GM23338 (cell line): ENCODE measurements around the gene TUBA8. TPM values are rescaled to one million over a fixed set of nuclear protein-coding genes. Genes with fewer than 3 reads are reported as not detected.

Experiments
- ATAC-seq: fragments of 200-7000 bp; cut with Tn5 transposase; 3 replicates; pipeline ENCODE4 v1.9.1; 2020
- DNase-seq: peaks from one replicate; pipeline ENCODE4 v3.0.0-alpha.2; 2015; ENCODE audit warnings: low spot score
- H2AFZ ChIP-seq: fragments of 200-600 bp; sonication (generic); 2 replicates; pipeline ENCODE4 v1.8.0; 2016; ENCODE audit warnings: antibody characterized with exemption, mild to moderate bottlenecking, moderate library complexity
- H3F3A ChIP-seq: fragments of 200-600 bp; sonication (generic); replicated peaks from 2 replicates; pipeline ENCODE4 v1.8.0; 2017; ENCODE audit warnings: antibody characterized with exemption, mixed run types, low read depth
- H3K27ac ChIP-seq: fragments of 200-600 bp; sonication (generic); 2 replicates; pipeline ENCODE4 v1.6.1; 2016; ENCODE audit warnings: low read depth
- H3K27me3 ChIP-seq: fragments of 200-600 bp; sonication (generic); 2 replicates; pipeline ENCODE4 v1.8.0; 2016; ENCODE audit warnings: mild to moderate bottlenecking, mixed run types, moderate library complexity; ENCODE audit not compliant: insufficient read depth
- H3K36me3 ChIP-seq: fragments of 200-600 bp; sonication (generic); 2 replicates; pipeline ENCODE4 v1.8.0; 2016; ENCODE audit warnings: mild to moderate bottlenecking; ENCODE audit not compliant: insufficient read depth
- H3K4me1 ChIP-seq: fragments of 200-600 bp; sonication (generic); 2 replicates; pipeline ENCODE4 v1.8.0; 2016; ENCODE audit warnings: mild to moderate bottlenecking, moderate library complexity; ENCODE audit not compliant: insufficient read depth
- H3K4me2 ChIP-seq: fragments of 200-600 bp; sonication (generic); 2 replicates; pipeline ENCODE4 v1.7.1; 2017; ENCODE audit warnings: mixed run types
- H3K4me3 ChIP-seq: fragments of 200-600 bp; sonication (generic); 2 replicates; pipeline ENCODE4 v1.6.1; 2016; ENCODE audit warnings: mixed run types
- H3K79me2 ChIP-seq: fragments of 200-600 bp; sonication (generic); replicated peaks from 2 replicates; pipeline ENCODE4 v1.8.0; 2017; ENCODE audit warnings: mild to moderate bottlenecking; ENCODE audit not compliant: insufficient read depth
- H3K9me2 ChIP-seq: fragments of 200-600 bp; sonication (generic); 2 replicates; pipeline ENCODE4 v1.8.0; 2017; ENCODE audit not compliant: insufficient read depth
- H4K20me1 ChIP-seq: fragments of 200-600 bp; sonication (generic); replicated peaks from 2 replicates; pipeline ENCODE4 v1.8.0; 2017; ENCODE audit warnings: mild to moderate bottlenecking; ENCODE audit not compliant: insufficient read depth
- H3K27ac Mint-ChIP-seq: 2 replicates; pipeline ENCODE4 v1.8.0; 2020; ENCODE audit warnings: inconsistent platforms, mild to moderate bottlenecking, moderate library complexity, mixed read lengths
- H3K27me3 Mint-ChIP-seq: 3 replicates; pipeline ENCODE4 v1.8.0; 2022; ENCODE audit warnings: low read depth, mild to moderate bottlenecking, moderate library complexity, mixed read lengths, inconsistent platforms; ENCODE audit not compliant: insufficient read depth, poor library complexity
- H3K36me3 Mint-ChIP-seq: 3 replicates; pipeline ENCODE4 v1.8.0; 2021; ENCODE audit warnings: low read depth, mild to moderate bottlenecking, inconsistent platforms, moderate library complexity, mixed read lengths
- H3K4me1 Mint-ChIP-seq: 3 replicates; pipeline ENCODE4 v1.8.0; 2020; ENCODE audit warnings: mild to moderate bottlenecking, inconsistent platforms, mixed read lengths
- H3K4me3 Mint-ChIP-seq: 3 replicates; pipeline ENCODE4 v1.8.0; 2021; ENCODE audit warnings: moderate library complexity, mild to moderate bottlenecking, inconsistent platforms, mixed read lengths
- H3K9me3 Mint-ChIP-seq: 3 replicates; pipeline ENCODE4 v1.8.0; 2020; ENCODE audit warnings: moderate library complexity, mild to moderate bottlenecking, inconsistent platforms, mixed read lengths
- CREB1 ChIP-seq: fragments of 250-450 bp; sonication (Bioruptor Pico); IDR thresholded peaks from 2 replicates; pipeline ENCODE4 v1.5.0; 2020; ENCODE audit warnings: low read depth, mild to moderate bottlenecking, moderate library complexity
- CTCF ChIP-seq, 2 experiments: fragments of 200-600 bp in 1 of 2; sonication (generic) in 1 of 2; conservative IDR thresholded peaks; 2 replicates each; pipeline versions ENCODE4 v1.5.1 to v1.6.1; 2016 to 2017; ENCODE audit warnings: antibody characterized with exemption in 2 of 2, low read depth in 2 of 2, mild to moderate bottlenecking in 2 of 2, moderate library complexity in 1 of 2
- ETS1 ChIP-seq: IDR thresholded peaks from 2 replicates; pipeline ENCODE4 v1.6.1; 2016; ENCODE audit warnings: antibody characterized with exemption
- EZH2 ChIP-seq: fragments of 200-600 bp; sonication (generic); IDR thresholded peaks from one replicate; pipeline ENCODE4 v1.8.0; 2017; ENCODE audit warnings: antibody characterized with exemption, mild to moderate bottlenecking, low read depth; ENCODE audit not compliant: unreplicated experiment
- EZH2phosphoT487 ChIP-seq: fragments of 200-600 bp; sonication (generic); IDR thresholded peaks from one replicate; pipeline ENCODE4 v1.8.1; 2018; ENCODE audit warnings: antibody characterized with exemption; ENCODE audit not compliant: unreplicated experiment
- JUNB ChIP-seq: IDR thresholded peaks from one replicate; pipeline ENCODE4 v1.6.1; 2016; ENCODE audit warnings: antibody characterized with exemption; ENCODE audit not compliant: unreplicated experiment
- NANOG ChIP-seq: IDR thresholded peaks from 2 replicates; pipeline ENCODE4 v1.6.1; 2016; ENCODE audit warnings: antibody characterized with exemption, borderline replicate concordance
- POLR2AphosphoS5 ChIP-seq: IDR thresholded peaks from 2 replicates; pipeline ENCODE4 v1.6.1; 2016; ENCODE audit warnings: antibody characterized with exemption, low read depth
- REST ChIP-seq: IDR thresholded peaks from one replicate; pipeline ENCODE4 v1.6.1; 2018; ENCODE audit warnings: antibody characterized with exemption; ENCODE audit not compliant: unreplicated experiment
- STAT1 ChIP-seq: IDR thresholded peaks from one replicate; pipeline ENCODE4 v1.6.1; 2016; ENCODE audit warnings: antibody characterized with exemption; ENCODE audit not compliant: unreplicated experiment
- ZNF114 ChIP-seq: fragments of 250-450 bp; sonication (Bioruptor Pico); IDR thresholded peaks from 2 replicates; pipeline ENCODE4 v1.5.0; 2020; ENCODE audit warnings: mild to moderate bottlenecking, moderate library complexity
- ZNF331 ChIP-seq: fragments of 250-450 bp; sonication (Bioruptor Pico); IDR thresholded peaks from 2 replicates; pipeline ENCODE4 v1.5.0; 2020; ENCODE audit warnings: low read depth, mild to moderate bottlenecking, moderate library complexity
- ZNF462 ChIP-seq: fragments of 250-450 bp; sonication (Bioruptor Pico); IDR thresholded peaks from 2 replicates; pipeline ENCODE4 v1.5.0; 2020; ENCODE audit warnings: mild to moderate bottlenecking, moderate library complexity
- polyA plus RNA-seq: library from polyadenylated mRNA; unstranded; fragments of >200 nt; fragmentation: Nextera tagmentation; extraction: Ambion mirVana; gene quantifications from 2 replicates; pipeline ENCODE4 v1.2.1, GENCODE V29; 2016
- total RNA-seq: library from RNA; depleted of rRNA; stranded (reverse); fragments of >200 nt; shearing (Covaris generic); gene quantifications from 2 replicates; pipeline ENCODE4 v1.2.3, GENCODE V29; 2014

The TUBA8 gene
- total and polyA plus RNA-seq, 2 experiments from 2014 or later, result 0.31 to 0.48 TPM

GRCh38 chr22:18082467-18082866 lies 28.1 kb upstream of the TUBA8 start:
- Mint-ChIP-seq H3K9me3 (no peaks in the 10 kb centered on the region), H3K27me3 (peaks cover 3% of the 10 kb centered on the region), H3K4me1 (peaks cover 9% of the 10 kb centered on the region), H3K4me3 (no peak overlapping the region), H3K27ac (no peak overlapping the region), H3K36me3 (peaks cover 77% of the 10 kb centered on the region)
- peaks cover 13% of the 10 kb centered on the region; the same call in 1 of the 2 replicates for H4K20me1 ChIP-seq
- H3K79me2 ChIP-seq, result peaks cover 52% of the 10 kb centered on the region
- TF ChIP-seq EZH2, result no peak
- TF ChIP-seq ZNF462 (CRISPR knock-in tag), result no peak
- no peak for TF ChIP-seq EZH2phosphoT487
- TF ChIP-seq JUNB, result no peak
- no peak for TF ChIP-seq ZNF114
- no peak for TF ChIP-seq ZNF331
- no peak for TF ChIP-seq CREB1 (CRISPR knock-in tag)
- TF ChIP-seq CTCF (conservative IDR thresholded peaks at IDR 0.05; ENCODE audit: low read depth in 2 of 2), result no peak
- no peak for TF ChIP-seq POLR2AphosphoS5
- TF ChIP-seq ETS1, result no peak
- no peak for TF ChIP-seq STAT1
- no peak for TF ChIP-seq NANOG
- TF ChIP-seq REST, result no peak
- no peak for DNase-seq
- H3K27ac ChIP-seq, result no peak overlapping the region
- no peaks in the 10 kb centered on the region for H3K9me2 ChIP-seq
- H2AFZ ChIP-seq, result no peak overlapping the region
- peaks cover 21% of the 10 kb centered on the region for H3K36me3 ChIP-seq
- H3K4me1 ChIP-seq, result 0 out of 2 replicates have a peak, but pooled peaks cover 6% of the 10 kb centered on the region
- no peaks in the 10 kb centered on the region for H3F3A ChIP-seq
- H3K4me3 ChIP-seq, result no peak overlapping the region
- H3K4me2 ChIP-seq, result no peak overlapping the region
- no peak for ATAC-seq
- H3K27me3 ChIP-seq, result no peaks in the 10 kb centered on the region
